ENCODE data around the gene CD300E.

The CD300E gene

GRCh38 chr17:74652020-74652419 is 28.5 kb upstream of the CD300E start:
- Histone ChIP-seq H3K79me2 (ENCODE audit: control insufficient read depth, low read length) (no peaks in the 10 kb centered on the region), H3K4me2 (ENCODE audit: low read length) (no peak overlapping the region), H3K9me2 (replicated peaks; ENCODE audit: control insufficient read depth, low read length) (no peaks in the 10 kb centered on the region), H4K20me1 (ENCODE audit: control insufficient read depth, insufficient read depth, low read depth, low read length) (no peaks in the 10 kb centered on the region), H3K27me3 (ENCODE audit: control insufficient read depth, low read length) (peaks cover 42% of the 10 kb centered on the region), H3K4me3 (ENCODE audit: low read length) (no peak overlapping the region), H3K9me3 (ENCODE audit: control insufficient read depth, insufficient read depth, low read length) (no peaks in the 10 kb centered on the region), H3K36me3 (ENCODE audit: control insufficient read depth, low read length) (no peaks in the 10 kb centered on the region), H3F3A (ENCODE audit: control insufficient read depth, insufficient read depth) (no peaks in the 10 kb centered on the region), H3K27ac (ENCODE audit: low read depth, low read length) (no peak overlapping the region), H3K4me1 (ENCODE audit: control insufficient read depth, low read length) (no peaks in the 10 kb centered on the region)
- TF ChIP-seq EZH2phosphoT487 (IDR thresholded peaks at IDR 0.05; ENCODE audit: borderline replicate concordance, low read length) (no peak), CTCF (IDR thresholded peaks at IDR 0.05; ENCODE audit: low read depth, low read length, poor library complexity, severe bottlenecking) (no peak)

- H3K9me2 ChIP-seq (replicated peaks; ENCODE audit: control insufficient read depth, low read length) = no peaks in the 10 kb centered on the region
- peaks cover 41% of the 10 kb centered on the region for H3K27me3 ChIP-seq (ENCODE audit: control insufficient read depth, low read length)
- H3F3A ChIP-seq (ENCODE audit: control insufficient read depth, insufficient read depth) = no peaks in the 10 kb centered on the region
- TF ChIP-seq EZH2phosphoT487 (IDR thresholded peaks at IDR 0.05; ENCODE audit: borderline replicate concordance, low read length) = no peak
- no peak for TF ChIP-seq CTCF (IDR thresholded peaks at IDR 0.05; ENCODE audit: low read depth, low read length, poor library complexity, severe bottlenecking)
- H4K20me1 ChIP-seq (ENCODE audit: control insufficient read depth, insufficient read depth, low read depth, low read length) = no peaks in the 10 kb centered on the region
- no peaks in the 10 kb centered on the region for H3K4me1 ChIP-seq (ENCODE audit: control insufficient read depth, low read length)
- no peak overlapping the region for H3K4me2 ChIP-seq (ENCODE audit: low read length)
- H3K27ac ChIP-seq (ENCODE audit: low read depth, low read length) = no peak overlapping the region
- H3K9me3 ChIP-seq (ENCODE audit: control insufficient read depth, insufficient read depth, low read length) = no peaks in the 10 kb centered on the region
- H3K79me2 ChIP-seq (ENCODE audit: control insufficient read depth, low read length) = no peaks in the 10 kb centered on the region
- H3K4me3 ChIP-seq (ENCODE audit: low read length) = no peak overlapping the region
- no peaks in the 10 kb centered on the region for H3K36me3 ChIP-seq (ENCODE audit: control insufficient read depth, low read length)
Observed at GRCh38 chr17:74649909-74650308, 26.4 kb upstream of the CD300E start.

GRCh38 chr17:74647871-74648672 is 24.5 kb upstream of the CD300E start:
- Histone ChIP-seq H3K9me3 (ENCODE audit: control insufficient read depth, insufficient read depth, low read length) (no peaks in the 10 kb centered on the region), H3K27ac (ENCODE audit: low read depth, low read length) (no peak overlapping the region), H3K4me3 (ENCODE audit: low read length) (no peak overlapping the region), H3K9me2 (replicated peaks; ENCODE audit: control insufficient read depth, low read length) (no peaks in the 10 kb centered on the region), H3K79me2 (ENCODE audit: control insufficient read depth, low read length) (no peaks in the 10 kb centered on the region), H3K4me2 (ENCODE audit: low read length) (no peak overlapping the region), H3K36me3 (ENCODE audit: control insufficient read depth, low read length) (no peaks in the 10 kb centered on the region), H3K4me1 (ENCODE audit: control insufficient read depth, low read length) (no peaks in the 10 kb centered on the region), H4K20me1 (ENCODE audit: control insufficient read depth, insufficient read depth, low read depth, low read length) (no peaks in the 10 kb centered on the region), H3K27me3 (ENCODE audit: control insufficient read depth, low read length) (peaks cover 42% of the 10 kb centered on the region), H3F3A (ENCODE audit: control insufficient read depth, insufficient read depth) (no peaks in the 10 kb centered on the region)
- TF ChIP-seq EZH2phosphoT487 (IDR thresholded peaks at IDR 0.05; ENCODE audit: borderline replicate concordance, low read length) = no peak
- no peak for TF ChIP-seq CTCF (IDR thresholded peaks at IDR 0.05; ENCODE audit: low read depth, low read length, poor library complexity, severe bottlenecking)
